Thymus (tissue), 11 donors: Measurements from ENCODE around the gene NABP2. TPM values are rescaled to one million over a fixed set of nuclear protein-coding genes. Genes with fewer than 3 reads are reported as not detected.
A peak's percentile ranks its signal among the peaks of the same experiment; 100 is the strongest.
"Not testable (repeated sequence)": the region's sequence is repeated elsewhere in the genome, so short reads cannot be mapped to it uniquely, and the experiment has no call there.

Experiments
- DNase-seq, 9 donors: peaks; one replicate each; pipeline ENCODE4 v3.0.0-alpha.2; 2013; ENCODE audit warnings: low spot score in 9 of 9, low read depth in 6 of 9, missing footprints in 1 of 9
- H3K27ac ChIP-seq, 2 donors: one replicate each; pipeline ENCODE4 v1.5.1; 2013; ENCODE audit warnings: control low read depth in 1 of 2, low read depth in 1 of 2, low read length in 1 of 2, mild to moderate bottlenecking in 1 of 2, moderate library complexity in 1 of 2
- H3K27me3 ChIP-seq, 2 donors: one replicate each; pipeline ENCODE4 v1.5.1; 2013; ENCODE audit warnings: low read length in 1 of 2; ENCODE audit not compliant: control insufficient read depth in 2 of 2, insufficient read depth in 1 of 2
- H3K36me3 ChIP-seq, 2 donors: one replicate each; pipeline ENCODE4 v1.5.1; 2013; ENCODE audit warnings: low read length in 1 of 2, mild to moderate bottlenecking in 1 of 2, moderate library complexity in 1 of 2; ENCODE audit not compliant: control insufficient read depth in 2 of 2, insufficient read depth in 2 of 2
- H3K4me1 ChIP-seq, 2 donors: one replicate each; pipeline ENCODE4 v1.5.1; 2013; ENCODE audit warnings: low read length in 2 of 2; ENCODE audit not compliant: control insufficient read depth in 2 of 2, insufficient read depth in 2 of 2
- H3K4me3 ChIP-seq, 2 donors: one replicate each; pipeline ENCODE4 v1.5.1; 2013; ENCODE audit warnings: low read length in 2 of 2, control low read depth in 1 of 2, mild to moderate bottlenecking in 1 of 2
- H3K9me3 ChIP-seq, 2 donors: one replicate each; pipeline ENCODE4 v1.5.1; 2013; ENCODE audit warnings: low read length in 1 of 2, mild to moderate bottlenecking in 1 of 2; ENCODE audit not compliant: control insufficient read depth in 2 of 2, insufficient read depth in 1 of 2
- WGBS: extraction: QIAGEN DNeasy Blood & Tissue Kit; methylation state at CpG from one replicate; pipeline ENCODE4 v1.1.7; 2013; 5-methylcytosine and 5-hydroxymethylcytosine counted together
- polyA plus RNA-seq: library from polyadenylated mRNA; stranded (reverse); fragments of 200-250 nt; gene quantifications from one replicate; pipeline ENCODE4 v1.2.3, GENCODE V29; 2013
- total RNA-seq: library from RNA; stranded (reverse); fragments of 120-200 nt; gene quantifications from one replicate; pipeline ENCODE4 v1.2.4, GENCODE V29; 2013
- donor health status: healthy.

Gene NABP2
- total and polyA plus RNA-seq, 2 donors = 16.0 to 21.6 TPM

DNA sequence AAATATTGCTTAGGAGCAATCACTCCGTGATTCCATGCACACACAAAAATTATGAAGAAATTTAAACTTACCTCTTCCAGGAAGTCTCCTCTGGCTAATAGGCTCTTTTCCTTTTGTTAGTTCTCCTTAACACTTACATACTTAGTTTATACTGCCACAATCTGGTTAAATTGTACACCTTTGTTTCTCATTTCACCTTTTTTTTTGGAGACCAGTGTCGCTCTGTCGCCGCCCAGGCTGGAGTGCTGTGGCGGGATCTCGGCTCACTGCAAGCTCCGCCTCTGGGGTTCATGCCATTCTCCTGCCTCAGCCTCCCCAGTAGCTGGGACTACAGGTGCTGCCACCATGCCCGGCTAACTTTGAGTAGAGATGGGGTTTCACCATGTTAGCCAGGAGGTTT is 36.2 kb downstream of the NABP2 start:
- no peak overlapping the region for H3K27ac ChIP-seq
- H3K4me3 ChIP-seq = no peak overlapping the region
- DNase-seq = no peak
- peaks cover 14 to 20% of the 10 kb centered on the region in 2 donors for H3K4me1 ChIP-seq
- no peaks in the 10 kb centered on the region for H3K9me3 ChIP-seq
- WGBS = 95% methylated on average over 8 of the region's 8 CpGs
- H3K27me3 ChIP-seq = no peaks in the 10 kb centered on the region
- peaks cover 4 to 15% of the 10 kb centered on the region in 2 donors for H3K36me3 ChIP-seq

DNA sequence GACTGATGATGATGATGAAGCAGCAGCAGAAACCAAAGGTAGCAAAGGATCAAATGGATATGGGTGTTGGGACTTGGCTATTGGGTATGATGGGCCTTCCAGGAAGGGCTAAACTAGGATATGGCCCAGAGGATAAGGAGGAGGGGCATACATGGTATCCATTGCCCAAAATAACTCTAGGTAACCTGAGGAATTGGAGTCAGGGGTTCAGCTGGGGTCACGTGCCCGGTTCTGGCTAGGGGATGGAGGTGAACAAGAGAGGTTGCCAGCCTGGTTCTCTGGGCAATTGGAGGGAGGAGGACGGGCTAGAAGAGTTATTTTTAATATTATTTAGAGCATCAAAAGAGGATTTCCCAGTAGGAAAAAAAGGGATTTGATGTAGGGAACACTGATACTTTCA is 36.8 kb downstream of the NABP2 start:
- Histone ChIP-seq H3K36me3 (peaks cover under 1 to 10% of the 10 kb centered on the region in 2 donors), H3K9me3 (no peaks in the 10 kb centered on the region), H3K4me1 (peaks cover 14 to 20% of the 10 kb centered on the region in 2 donors), H3K4me3 (no peak overlapping the region), H3K27me3 (no peaks in the 10 kb centered on the region), H3K27ac (no peak overlapping the region)
- 97% methylated on average over 3 of the region's 3 CpGs for WGBS
- DNase-seq = no peak

GRCh38 chr12:56261503-56262232 is 37.5 kb downstream of the NABP2 start:
- Histone ChIP-seq H3K36me3 (peaks cover 0 to 4% of the 10 kb centered on the region in 2 donors), H3K4me3 (no peak overlapping the region)
- 95% methylated on average over 5 of the region's 5 CpGs for whole genome bisulfite sequencing

GRCh38 chr12:56262955-56263354 is 38.8 kb downstream of the NABP2 start:
- H3K36me3 ChIP-seq, H3K9me3 ChIP-seq, H3K27ac ChIP-seq, H3K4me3 ChIP-seq, DNase-seq, H3K27me3 ChIP-seq: not testable (repeated sequence)
- peaks cover 8 to 19% of the 10 kb centered on the region in 2 donors for H3K4me1 ChIP-seq
- 97% methylated on average over 7 of the region's 7 CpGs for WGBS

More at GRCh38 chr12:56261503-56262232, 37.5 kb downstream of the NABP2 start:
- peaks cover 14 to 23% of the 10 kb centered on the region in 2 donors for H3K4me1 ChIP-seq
- H3K27ac ChIP-seq = peak overlapping the region in 1 of 2 donors; percentile 31
- no peaks in the 10 kb centered on the region for H3K9me3 ChIP-seq
- no peaks in the 10 kb centered on the region for H3K27me3 ChIP-seq
- no peak for DNase-seq

GRCh38 chr12:56266068-56266692 is 42.0 kb downstream of the NABP2 start:
- Histone ChIP-seq H3K4me1 (peaks cover 2 to 12% of the 10 kb centered on the region in 2 donors), H3K27ac (peak overlapping the region; percentile 96 to 98), H3K36me3 (peaks cover 9 to 23% of the 10 kb centered on the region in 2 donors), H3K4me3 (peak overlapping the region; percentile 72 to 85)
- not testable (repeated sequence) for DNase-seq, H3K27me3 ChIP-seq, H3K9me3 ChIP-seq
- WGBS = 68% methylated on average over 16 of the region's 16 CpGs

- no peaks in the 10 kb centered on the region for H3K27me3 ChIP-seq
- no peaks in the 10 kb centered on the region for H3K9me3 ChIP-seq
- peak; percentile 76 to 95 (median 85) for DNase-seq
- H3K4me1 ChIP-seq = peaks cover 2 to 12% of the 10 kb centered on the region in 2 donors
- peaks cover 9 to 29% of the 10 kb centered on the region in 2 donors for H3K36me3 ChIP-seq
- H3K27ac ChIP-seq = peak within 1 kb of the TSS; percentile 96 to 98
- under 1% methylated on average over 68 of the region's 68 CpGs for WGBS
- H3K4me3 ChIP-seq = peak within 1 kb of the TSS; percentile 72 to 85
Measured at GRCh38 chr12:56266693-56267442, 42.7 kb downstream of the NABP2 start, which contains the start of gene COQ10A. Gene COQ10A (plus strand): TSS chr12:56266942. CDS start chr12:56267119, 177 bp downstream.

DNA sequence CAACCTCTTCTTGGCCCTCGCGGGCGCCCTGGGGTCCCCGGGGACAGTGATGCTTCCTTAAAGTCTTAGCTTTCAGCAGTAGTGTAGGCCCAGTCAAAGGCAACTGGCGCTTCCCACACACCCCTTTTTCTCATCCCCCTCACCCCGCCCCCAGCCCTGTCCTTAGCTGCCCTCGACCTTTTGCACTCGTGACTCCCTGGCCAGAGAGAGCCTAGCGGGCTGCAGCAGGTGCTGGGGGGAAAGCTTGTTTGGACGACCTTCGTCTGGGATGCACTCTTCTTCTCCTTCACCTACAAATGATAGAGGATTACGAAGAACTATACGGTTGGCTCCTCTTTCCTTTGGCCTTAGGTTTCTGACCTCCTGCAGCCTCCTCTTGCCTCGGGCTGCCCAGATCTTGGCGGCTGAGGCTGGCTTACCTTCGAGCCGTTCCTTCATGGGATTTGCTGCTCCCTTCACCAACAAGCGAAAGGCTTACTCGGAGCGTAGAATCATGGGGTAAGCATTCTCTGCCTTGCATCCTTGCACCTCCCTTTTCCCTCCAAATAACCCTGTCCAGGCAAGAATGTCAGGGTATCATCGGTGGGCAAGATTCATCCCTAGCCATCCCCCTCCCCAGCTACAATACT is 43.4 kb downstream of the NABP2 start:
- Histone ChIP-seq H3K9me3 (no peaks in the 10 kb centered on the region), H3K27ac (peak overlapping the region in 1 of 2 donors; percentile 98), H3K4me3 (peak overlapping the region; percentile 72 to 85), H3K4me1 (peaks cover 2 to 12% of the 10 kb centered on the region in 2 donors), H3K27me3 (no peaks in the 10 kb centered on the region), H3K36me3 (peaks cover 12 to 36% of the 10 kb centered on the region in 2 donors)
- no peak for DNase-seq
- WGBS = 49% methylated on average over 21 of the region's 21 CpGs

- Histone ChIP-seq H3K27ac (no peak overlapping the region), H3K4me1 (peaks cover 2 to 12% of the 10 kb centered on the region in 2 donors), H3K9me3 (no peaks in the 10 kb centered on the region), H3K27me3 (no peaks in the 10 kb centered on the region), H3K4me3 (no peak overlapping the region), H3K36me3 (peaks cover 44 to 67% of the 10 kb centered on the region in 2 donors)
- DNase-seq = peak in 3 of 9 donors; percentile 15 to 31 (median 15)
- WGBS = 50% methylated on average over 1 of the region's 1 CpG
Measured at GRCh38 chr12:56271031-56271430, 46.9 kb downstream of the NABP2 start.
